GM12878 (cell line): ENCODE results near the gene BBS9.

Experiments used
- BCLAF1 ChIP-seq: fragments of 450-650 bp; IDR thresholded peaks from 2 replicates; pipeline ENCODE4 v1.6.1; 2017; ENCODE audit warnings: antibody characterized with exemption, mild to moderate bottlenecking, moderate library complexity
- E2F4 ChIP-seq: IDR thresholded peaks from 2 replicates; pipeline ENCODE4 v1.6.1; 2012; ENCODE audit warnings: low read depth, low read length, improper control_type of control experiment
- EP300 ChIP-seq, 2 experiments: fragments of 150-350 bp in 1 of 2; IDR thresholded peaks; 2 replicates each; pipeline ENCODE4 v1.6.1; 2011 to 2012; ENCODE audit warnings: low read depth in 2 of 2, low read length in 2 of 2, borderline replicate concordance in 1 of 2, improper control_type of control experiment in 1 of 2, inconsistent platforms in 1 of 2; ENCODE audit not compliant: control insufficient read depth in 1 of 2
- NRF1 ChIP-seq: conservative IDR thresholded peaks from 2 replicates; pipeline ENCODE4 v1.6.1; 2011; ENCODE audit warnings: mild to moderate bottlenecking, low read depth, low read length, improper control_type of control experiment
- RAD21 ChIP-seq: IDR thresholded peaks from 2 replicates; pipeline ENCODE4 v1.6.1; 2011; ENCODE audit warnings: mild to moderate bottlenecking, low read depth, low read length, moderate library complexity; ENCODE audit not compliant: insufficient read depth
- RB1 ChIP-seq: fragments of 450-650 bp; formaldehyde crosslinking; IDR thresholded peaks from 2 replicates; pipeline ENCODE4 v1.6.1; 2017; ENCODE audit warnings: mild to moderate bottlenecking, borderline replicate concordance
- SRF ChIP-seq, 2 experiments: IDR thresholded peaks; 2 replicates each; pipeline ENCODE4 v1.6.1; 2011; ENCODE audit warnings: low read depth in 2 of 2, low read length in 2 of 2, mild to moderate bottlenecking in 1 of 2, moderate library complexity in 1 of 2
- USF2 ChIP-seq: IDR thresholded peaks from 2 replicates; pipeline ENCODE4 v1.6.1; 2011; ENCODE audit warnings: low read depth, low read length, improper control_type of control experiment, borderline replicate concordance
- WRNIP1 ChIP-seq: IDR thresholded peaks from 2 replicates; pipeline ENCODE4 v1.6.1; 2011; ENCODE audit warnings: low read depth, low read length, improper control_type of control experiment, borderline replicate concordance
- TF ChIP-seq, protein P1 (sequence below), 3 experiments: IDR thresholded peaks in 2 of 3; conservative IDR thresholded peaks in 1 of 3; 2 replicates each; pipeline ENCODE4 v1.5.1; 2011; ENCODE audit warnings: low read depth in 3 of 3, low read length in 3 of 3, mild to moderate bottlenecking in 3 of 3, control low read depth in 2 of 3, moderate library complexity in 2 of 3, inconsistent platforms in 1 of 3, mixed read lengths in 1 of 3; ENCODE audit not compliant: control insufficient read depth in 2 of 3, insufficient read depth in 1 of 3; ENCODE audit errors: extremely low read depth in 1 of 3
- TF ChIP-seq, protein P2 (sequence below): fragments of 450-650 bp; IDR thresholded peaks from 2 replicates; pipeline ENCODE4 v1.6.1; 2018; ENCODE audit warnings: mild to moderate bottlenecking, low read depth, moderate library complexity; ENCODE audit not compliant: partially characterized antibody

- TF ChIP-seq E2F4: no peak
- no peak for TF ChIP-seq SRF (IDR thresholded peaks at IDR 0.05; ENCODE audit: low read depth in 2 of 2, low read length in 2 of 2)
- TF ChIP-seq NRF1: no peak
- TF ChIP-seq, protein P1, sequence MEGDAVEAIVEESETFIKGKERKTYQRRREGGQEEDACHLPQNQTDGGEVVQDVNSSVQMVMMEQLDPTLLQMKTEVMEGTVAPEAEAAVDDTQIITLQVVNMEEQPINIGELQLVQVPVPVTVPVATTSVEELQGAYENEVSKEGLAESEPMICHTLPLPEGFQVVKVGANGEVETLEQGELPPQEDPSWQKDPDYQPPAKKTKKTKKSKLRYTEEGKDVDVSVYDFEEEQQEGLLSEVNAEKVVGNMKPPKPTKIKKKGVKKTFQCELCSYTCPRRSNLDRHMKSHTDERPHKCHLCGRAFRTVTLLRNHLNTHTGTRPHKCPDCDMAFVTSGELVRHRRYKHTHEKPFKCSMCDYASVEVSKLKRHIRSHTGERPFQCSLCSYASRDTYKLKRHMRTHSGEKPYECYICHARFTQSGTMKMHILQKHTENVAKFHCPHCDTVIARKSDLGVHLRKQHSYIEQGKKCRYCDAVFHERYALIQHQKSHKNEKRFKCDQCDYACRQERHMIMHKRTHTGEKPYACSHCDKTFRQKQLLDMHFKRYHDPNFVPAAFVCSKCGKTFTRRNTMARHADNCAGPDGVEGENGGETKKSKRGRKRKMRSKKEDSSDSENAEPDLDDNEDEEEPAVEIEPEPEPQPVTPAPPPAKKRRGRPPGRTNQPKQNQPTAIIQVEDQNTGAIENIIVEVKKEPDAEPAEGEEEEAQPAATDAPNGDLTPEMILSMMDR (IDR thresholded peaks at IDR 0.05 in 2 of 3, conservative IDR thresholded peaks at IDR 0.05 in 1 of 3; ENCODE audit: control insufficient read depth in 2 of 3, extremely low read depth in 1 of 3, insufficient read depth in 1 of 3, low read depth in 3 of 3, low read length in 3 of 3): no peak
- no peak for TF ChIP-seq RB1
- no peak for TF ChIP-seq BCLAF1
- TF ChIP-seq USF2: no peak
- TF ChIP-seq, protein P2, sequence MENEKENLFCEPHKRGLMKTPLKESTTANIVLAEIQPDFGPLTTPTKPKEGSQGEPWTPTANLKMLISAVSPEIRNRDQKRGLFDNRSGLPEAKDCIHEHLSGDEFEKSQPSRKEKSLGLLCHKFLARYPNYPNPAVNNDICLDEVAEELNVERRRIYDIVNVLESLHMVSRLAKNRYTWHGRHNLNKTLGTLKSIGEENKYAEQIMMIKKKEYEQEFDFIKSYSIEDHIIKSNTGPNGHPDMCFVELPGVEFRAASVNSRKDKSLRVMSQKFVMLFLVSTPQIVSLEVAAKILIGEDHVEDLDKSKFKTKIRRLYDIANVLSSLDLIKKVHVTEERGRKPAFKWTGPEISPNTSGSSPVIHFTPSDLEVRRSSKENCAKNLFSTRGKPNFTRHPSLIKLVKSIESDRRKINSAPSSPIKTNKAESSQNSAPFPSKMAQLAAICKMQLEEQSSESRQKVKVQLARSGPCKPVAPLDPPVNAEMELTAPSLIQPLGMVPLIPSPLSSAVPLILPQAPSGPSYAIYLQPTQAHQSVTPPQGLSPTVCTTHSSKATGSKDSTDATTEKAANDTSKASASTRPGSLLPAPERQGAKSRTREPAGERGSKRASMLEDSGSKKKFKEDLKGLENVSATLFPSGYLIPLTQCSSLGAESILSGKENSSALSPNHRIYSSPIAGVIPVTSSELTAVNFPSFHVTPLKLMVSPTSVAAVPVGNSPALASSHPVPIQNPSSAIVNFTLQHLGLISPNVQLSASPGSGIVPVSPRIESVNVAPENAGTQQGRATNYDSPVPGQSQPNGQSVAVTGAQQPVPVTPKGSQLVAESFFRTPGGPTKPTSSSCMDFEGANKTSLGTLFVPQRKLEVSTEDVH: no peak
- no peak for TF ChIP-seq RAD21
- no peak for TF ChIP-seq EP300 (IDR thresholded peaks at IDR 0.05; ENCODE audit: borderline replicate concordance in 1 of 2, control insufficient read depth in 1 of 2, low read depth in 2 of 2, low read length in 2 of 2)
- TF ChIP-seq WRNIP1: no peak
Observed at GRCh38 chr7:33604056-33604455, 474.7 kb downstream of the BBS9 start.
